GM12878 (cell line): ENCODE measurements around the gene MTCL3.

Experiments
- ATAC-seq: fragments of 200-7000 bp; cut with Tn5 transposase; 3 replicates; pipeline ENCODE4 v1.9.1; 2020; ENCODE audit warnings: mild to moderate bottlenecking, moderate library complexity
- BruUV-seq: library from RNA; stranded (reverse); fragments of 400-500 nt; replicated peaks from 2 replicates; lab custom pipeline; 2021; lab: Mats Ljungman, UMichigan
- CTCF ChIA-PET: fragments of 300-600 bp; sonication (Branson Sonifier 250); formaldehyde crosslinking; extraction: SDS; loops from one replicate; lab custom pipeline; 2021; ENCODE audit warnings: inconsistent platforms; lab: Yijun Ruan, JAX
- POLR2A ChIA-PET: fragments of 350-600 bp; formaldehyde crosslinking; extraction: SDS; loops from one replicate; lab custom pipeline; 2021; ENCODE audit warnings: inconsistent platforms; lab: Charles Lee
- RAD21 ChIA-PET: fragments of 300-600 bp; sonication (Branson Sonifier 250); formaldehyde crosslinking; loops from one replicate; lab custom pipeline; 2023; ENCODE audit warnings: antibody characterized with exemption; ENCODE audit not compliant: unreplicated experiment; lab: Charles Lee
- SMC1A ChIA-PET: fragments of 300-600 bp; sonication (Branson Sonifier 250); formaldehyde crosslinking; loops from one replicate; lab custom pipeline; 2023; ENCODE audit not compliant: unreplicated experiment, uncharacterized antibody; lab: Charles Lee
- DNase-seq: peaks from one replicate; pipeline ENCODE4 v3.0.0-alpha.2; 2011; ENCODE audit warnings: low read depth, low spot score
- FAIRE-seq: peaks from 3 replicates; lab custom pipeline; 2011; peaks lifted over from hg19 to GRCh38; lab: Jason Lieb, UNC
- H2AFZ ChIP-seq: 2 replicates; pipeline ENCODE4 v1.6.0; 2011; ENCODE audit warnings: low read depth, low read length, control low read depth; ENCODE audit not compliant: control insufficient read depth
- H3K27ac ChIP-seq: 2 replicates; pipeline ENCODE4 v1.5.1; 2011; ENCODE audit warnings: control low read depth; ENCODE audit not compliant: control insufficient read depth, insufficient read depth
- H3K27me3 ChIP-seq, 2 experiments: replicated peaks in 1 of 2; 2 replicates each; pipeline versions ENCODE4 v1.6.0 to v1.6.1; 2011; ENCODE audit warnings: low read length in 1 of 2; ENCODE audit not compliant: control insufficient read depth in 2 of 2, insufficient read depth in 2 of 2
- H3K36me3 ChIP-seq, 2 experiments: 2 replicates each; pipeline ENCODE4 v1.5.1; 2011; ENCODE audit warnings: low read length in 1 of 2; ENCODE audit not compliant: control insufficient read depth in 2 of 2, insufficient read depth in 2 of 2
- H3K4me1 ChIP-seq: 2 replicates; pipeline ENCODE4 v1.6.1; 2011; ENCODE audit warnings: mild to moderate bottlenecking, low read length, moderate library complexity, mixed read lengths; ENCODE audit not compliant: control insufficient read depth, insufficient read depth
- H3K4me2 ChIP-seq: 2 replicates; pipeline ENCODE4 v1.6.0; 2011; ENCODE audit warnings: control low read depth; ENCODE audit not compliant: control insufficient read depth, insufficient read depth
- H3K4me3 ChIP-seq: fragments of 200-600 bp; sonication (generic); 2 replicates; pipeline ENCODE4 v1.5.1; 2016
- H3K79me2 ChIP-seq: 2 replicates; pipeline ENCODE4 v1.6.0; 2011; ENCODE audit warnings: low read length; ENCODE audit not compliant: control insufficient read depth, insufficient read depth
- H3K9ac ChIP-seq: 2 replicates; pipeline ENCODE4 v1.8.0; 2011; ENCODE audit warnings: low read length, control low read depth, mixed read lengths; ENCODE audit not compliant: control insufficient read depth, insufficient read depth
- H3K9me3 ChIP-seq: replicated peaks from 3 replicates; pipeline ENCODE4 v1.5.1; 2011; ENCODE audit warnings: mild to moderate bottlenecking, low read length; ENCODE audit not compliant: control insufficient read depth, insufficient read depth
- H4K20me1 ChIP-seq: 2 replicates; pipeline ENCODE4 v1.6.0; 2011; ENCODE audit not compliant: control insufficient read depth, insufficient read depth
- CHD4 ChIP-seq: fragments of 200-600 bp; sonication (generic); IDR thresholded peaks from 2 replicates; pipeline ENCODE4 v1.6.1; 2016; ENCODE audit warnings: mild to moderate bottlenecking
- EGR1 ChIP-seq, 2 experiments: IDR thresholded peaks; 1 replicate in 1 of 2; 2 replicates in 1 of 2; pipeline ENCODE4 v1.6.1; 2011 to 2012; ENCODE audit warnings: low read depth in 2 of 2, low read length in 2 of 2, borderline replicate concordance in 1 of 2, mild to moderate bottlenecking in 1 of 2, moderate library complexity in 1 of 2
- GABPA ChIP-seq: IDR thresholded peaks from 2 replicates; pipeline ENCODE4 v1.6.1; 2014; ENCODE audit warnings: antibody characterized with exemption, low read depth, mild to moderate bottlenecking, inconsistent platforms
- HCFC1 ChIP-seq: fragments of 150-350 bp; IDR thresholded peaks from 2 replicates; pipeline ENCODE4 v1.6.1; 2014; ENCODE audit warnings: low read length
- STAT3 ChIP-seq: IDR thresholded peaks from 2 replicates; pipeline ENCODE4 v1.6.1; 2011; ENCODE audit warnings: low read depth, low read length, improper control_type of control experiment
- SUZ12 ChIP-seq: fragments of 200-600 bp; sonication (generic); IDR thresholded peaks from one replicate; pipeline ENCODE4 v1.6.1; 2018; ENCODE audit warnings: antibody characterized with exemption, mild to moderate bottlenecking; ENCODE audit not compliant: unreplicated experiment
- ZNF24 ChIP-seq: fragments of 450-650 bp; IDR thresholded peaks from 2 replicates; pipeline ENCODE4 v1.6.1; 2017; ENCODE audit warnings: antibody characterized with exemption, mild to moderate bottlenecking
- WGBS: methylation state at CpG from one replicate; pipeline ENCODE4 v1.1.6; 2016; ENCODE audit warnings: low lambda C conversion rate; ENCODE audit not compliant: insufficient replicate concordance, insufficient coverage; ENCODE audit errors: missing lambda C conversion rate; 5-methylcytosine and 5-hydroxymethylcytosine counted together
- in situ Hi-C: fragments of 300-500 bp; cut with MboI; formaldehyde crosslinking; loops from 9 replicates; pipeline ENCODE4 v1.14.3; 2018; ENCODE audit warnings: mixed read lengths
- intact Hi-C: fragments of 100-400 bp; cut with micrococcal nuclease; formaldehyde crosslinking; loops from one replicate; pipeline ENCODE4 v1.14.2; 2022; ENCODE audit not compliant: unreplicated experiment

Gene MTCL3

GRCh38 chr6:127515234-127515793 lies 3.8 kb downstream of the MTCL3 start:
- no peaks in the 10 kb centered on the region for H3K79me2 ChIP-seq
- TF ChIP-seq STAT3: no peak
- no peak for TF ChIP-seq CHD4
- no peak for TF ChIP-seq HCFC1
- peak; percentile 93 for TF ChIP-seq SUZ12

DNA sequence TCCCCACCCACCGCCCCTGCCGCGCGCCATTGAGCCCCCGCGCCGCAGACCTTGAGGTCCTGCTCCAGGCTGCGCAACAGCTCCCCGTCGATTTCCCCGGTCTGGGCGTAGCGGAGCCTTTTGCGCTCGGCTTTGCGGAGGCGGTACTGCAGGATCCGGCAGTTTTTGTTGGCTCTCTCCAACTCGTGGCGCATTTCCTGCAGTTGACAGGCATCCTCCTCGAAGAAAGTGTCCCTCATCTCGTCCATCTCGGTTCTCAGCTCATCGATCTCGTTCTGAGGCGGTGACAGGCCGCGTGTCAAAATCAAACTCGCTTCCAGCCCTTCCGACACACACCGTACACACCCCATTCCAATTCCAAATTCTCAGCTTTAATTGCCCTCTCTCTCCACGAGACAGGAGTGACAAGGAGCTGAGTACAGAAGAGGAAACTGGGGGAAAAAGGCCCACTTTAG lies 4.3 kb downstream of the MTCL3 start:
- no peak for DNase-seq

More at GRCh38 chr6:127515234-127515793, 3.8 kb downstream of the MTCL3 start:
- in situ Hi-C loops: no loop called here
- CTCF ChIA-PET: interaction anchor here (0.7 to 4.6 kb wide), 25 partner anchors 9 to 328 kb away, joined by 3 to 28 read pairs (median 6); no protein-coding TSS in a partner anchor
- Histone ChIP-seq H3K4me3 (peak overlapping the region; percentile 62; the same call in 1 of the 2 replicates), H3K27ac (no peak overlapping the region), H3K9me3 (no peaks in the 10 kb centered on the region), H3K36me3 (no peaks in the 10 kb centered on the region), H3K4me2 (peak overlapping the region; percentile 92), H2AFZ (peak overlapping the region; percentile 44; the same call in 1 of the 2 replicates), H4K20me1 (no peaks in the 10 kb centered on the region), H3K4me1 (peaks cover 4% of the 10 kb centered on the region), H3K27me3 (peaks cover 8 to 15% of the 10 kb centered on the region in 2 experiments), H3K9ac (no peak overlapping the region)
- 1% methylated on average over 37 of the region's 38 CpGs for WGBS
- no TSS peak for BruUV-seq
- DNase-seq (no peak), ATAC-seq (no peak), FAIRE-seq (no peak)
- SMC1A ChIA-PET: interaction anchor here (1.0 to 3.9 kb wide), 9 partner anchors 8 to 212 kb away, joined by 3 to 21 read pairs (median 5); partner anchors contain the start of gene KIAA0408
- POLR2A ChIA-PET: interaction anchor here (1.2 to 2.0 kb wide), 2 partner anchors 31 to 49 kb away, joined by 3 to 7 read pairs; no protein-coding TSS in a partner anchor
- intact Hi-C loops: no loop called here
- RAD21 ChIA-PET: interaction anchor here (0.7 to 2.3 kb wide), 8 partner anchors 19 to 96 kb away, joined by 3 to 14 read pairs (median 4); no protein-coding TSS in a partner anchor

More for the DNA sequence above, 4.3 kb downstream of the MTCL3 start:
- TF ChIP-seq EGR1 (IDR thresholded peaks at IDR 0.05; ENCODE audit: borderline replicate concordance in 1 of 2, low read depth in 2 of 2, low read length in 2 of 2) (0 out of 3 replicates have a peak, but pooled peaks of 1 of the 2 experiments have one; percentile 11), ZNF24 (no peak), GABPA (no peak)
- Histone ChIP-seq H3K4me3 (no peak overlapping the region), H4K20me1 (no peaks in the 10 kb centered on the region), H3K36me3 (no peaks in the 10 kb centered on the region), H3K9me3 (no peaks in the 10 kb centered on the region), H3K27ac (no peak overlapping the region), H3K4me1 (peaks cover 4% of the 10 kb centered on the region), H2AFZ (peak overlapping the region; percentile 44), H3K27me3 (peaks cover 8 to 15% of the 10 kb centered on the region in 2 experiments), H3K4me2 (peak overlapping the region; percentile 92), H3K79me2 (no peaks in the 10 kb centered on the region), H3K9ac (no peak overlapping the region)
- in situ Hi-C loops (no loop called here), intact Hi-C loops (no loop called here)
- ChIA-PET RAD21 (interaction anchor here (0.7 to 1.6 kb wide), 6 partner anchors 19 to 96 kb away, joined by 3 to 6 read pairs (median 4); no protein-coding TSS in a partner anchor), POLR2A (interaction anchor here (0.7 to 2.0 kb wide), 3 partner anchors 31 to 56 kb away, joined by 3 to 7 read pairs (median 3); no protein-coding TSS in a partner anchor), SMC1A (interaction anchor here (1.0 to 3.9 kb wide), 5 partner anchors 8 to 49 kb away, joined by 3 to 21 read pairs (median 5); no protein-coding TSS in a partner anchor), CTCF (interaction anchor here (0.7 to 4.6 kb wide), 14 partner anchors 9 to 223 kb away, joined by 3 to 28 read pairs (median 5); no protein-coding TSS in a partner anchor)
- WGBS: 5% methylated on average over 25 of the region's 32 CpGs
- peak; percentile 16; the same call in 2 of the 3 replicates for ATAC-seq
- BruUV-seq: no TSS peak
- no peak for FAIRE-seq
